ENCODE data around the gene ADAMTS8.

ADAMTS8 gene

GRCh38 chr11:130402570-130402969 lies 25.8 kb downstream of the ADAMTS8 start:
- Histone ChIP-seq H3K4me1 (ENCODE audit: insufficient read depth, low read length) (no peaks in the 10 kb centered on the region), H3K27me3 (ENCODE audit: insufficient read depth, low read length) (peaks cover 6% of the 10 kb centered on the region), H2AFZ (ENCODE audit: low read depth, low read length) (no peak overlapping the region), H3K9me3 (ENCODE audit: low read length) (no peaks in the 10 kb centered on the region), H3K4me3 (ENCODE audit: low read length) (no peak overlapping the region), H3K36me3 (ENCODE audit: insufficient read depth, low read length) (no peaks in the 10 kb centered on the region)

GRCh38 chr11:130400781-130401483 lies 27.5 kb downstream of the ADAMTS8 start:
- Histone ChIP-seq H3K4me3 (ENCODE audit: low read length) (no peak overlapping the region), H3K36me3 (ENCODE audit: insufficient read depth, low read length) (no peaks in the 10 kb centered on the region), H3K9me3 (ENCODE audit: low read length) (no peaks in the 10 kb centered on the region), H3K4me1 (ENCODE audit: insufficient read depth, low read length) (no peaks in the 10 kb centered on the region), H3K27me3 (ENCODE audit: insufficient read depth, low read length) (peaks cover 6% of the 10 kb centered on the region), H2AFZ (ENCODE audit: low read depth, low read length) (no peak overlapping the region)

GRCh38 chr11:130399196-130399595 lies 29.2 kb downstream of the ADAMTS8 start:
- H3K27me3 ChIP-seq (ENCODE audit: insufficient read depth, low read length) = peaks cover 6% of the 10 kb centered on the region
- no peak overlapping the region for H3K4me3 ChIP-seq (ENCODE audit: low read length)
- H3K4me1 ChIP-seq (ENCODE audit: insufficient read depth, low read length) = peaks cover 12% of the 10 kb centered on the region
- H3K9me3 ChIP-seq (ENCODE audit: low read length) = no peaks in the 10 kb centered on the region
- H2AFZ ChIP-seq (ENCODE audit: low read depth, low read length) = no peak overlapping the region
- no peaks in the 10 kb centered on the region for H3K36me3 ChIP-seq (ENCODE audit: insufficient read depth, low read length)

- H3K27me3 ChIP-seq (ENCODE audit: insufficient read depth, low read length) = peaks cover 2% of the 10 kb centered on the region
- no peak overlapping the region for H2AFZ ChIP-seq (ENCODE audit: low read depth, low read length)
- no peaks in the 10 kb centered on the region for H3K9me3 ChIP-seq (ENCODE audit: low read length)
- H3K36me3 ChIP-seq (ENCODE audit: insufficient read depth, low read length) = no peaks in the 10 kb centered on the region
- no peak overlapping the region for H3K4me3 ChIP-seq (ENCODE audit: low read length)
- peaks cover 17% of the 10 kb centered on the region for H3K4me1 ChIP-seq (ENCODE audit: insufficient read depth, low read length)
These were observed 30.6 kb downstream of the ADAMTS8 start for GRCh38 chr11:130397780-130398179.

GRCh38 chr11:130396965-130397364 lies 31.4 kb downstream of the ADAMTS8 start:
- Histone ChIP-seq H3K4me1 (ENCODE audit: insufficient read depth, low read length) (peaks cover 18% of the 10 kb centered on the region), H3K36me3 (ENCODE audit: insufficient read depth, low read length) (no peaks in the 10 kb centered on the region), H3K4me3 (ENCODE audit: low read length) (no peak overlapping the region), H2AFZ (ENCODE audit: low read depth, low read length) (no peak overlapping the region), H3K9me3 (ENCODE audit: low read length) (no peaks in the 10 kb centered on the region), H3K27me3 (ENCODE audit: insufficient read depth, low read length) (peaks cover 2% of the 10 kb centered on the region)

GRCh38 chr11:130394615-130395014 lies 33.8 kb downstream of the ADAMTS8 start:
- H3K36me3 ChIP-seq (ENCODE audit: insufficient read depth, low read length) = no peaks in the 10 kb centered on the region
- no peak overlapping the region for H2AFZ ChIP-seq (ENCODE audit: low read depth, low read length)
- H3K27me3 ChIP-seq (ENCODE audit: insufficient read depth, low read length) = no peaks in the 10 kb centered on the region
- H3K4me1 ChIP-seq (ENCODE audit: insufficient read depth, low read length) = peaks cover 23% of the 10 kb centered on the region
- H3K4me3 ChIP-seq (ENCODE audit: low read length) = no peak overlapping the region
- H3K9me3 ChIP-seq (ENCODE audit: low read length) = no peaks in the 10 kb centered on the region

- Histone ChIP-seq H3K4me1 (ENCODE audit: insufficient read depth, low read length) (peaks cover 23% of the 10 kb centered on the region), H3K9me3 (ENCODE audit: low read length) (no peaks in the 10 kb centered on the region), H3K4me3 (ENCODE audit: low read length) (no peak overlapping the region), H3K36me3 (ENCODE audit: insufficient read depth, low read length) (no peaks in the 10 kb centered on the region), H3K27me3 (ENCODE audit: insufficient read depth, low read length) (no peaks in the 10 kb centered on the region), H2AFZ (ENCODE audit: low read depth, low read length) (no peak overlapping the region)
These were observed 36.7 kb downstream of the ADAMTS8 start for GRCh38 chr11:130391711-130392110.

GRCh38 chr11:130390071-130390758 lies 38.2 kb downstream of the ADAMTS8 start:
- Histone ChIP-seq H3K4me3 (ENCODE audit: low read length) (no peak overlapping the region), H3K36me3 (ENCODE audit: insufficient read depth, low read length) (no peaks in the 10 kb centered on the region), H3K4me1 (ENCODE audit: insufficient read depth, low read length) (peaks cover 21% of the 10 kb centered on the region), H2AFZ (ENCODE audit: low read depth, low read length) (no peak overlapping the region), H3K27me3 (ENCODE audit: insufficient read depth, low read length) (no peaks in the 10 kb centered on the region), H3K9me3 (ENCODE audit: low read length) (no peaks in the 10 kb centered on the region)

- Histone ChIP-seq H3K27me3 (ENCODE audit: insufficient read depth, low read length) (no peaks in the 10 kb centered on the region), H2AFZ (ENCODE audit: low read depth, low read length) (no peak overlapping the region), H3K9me3 (ENCODE audit: low read length) (no peaks in the 10 kb centered on the region), H3K4me3 (ENCODE audit: low read length) (no peak overlapping the region), H3K36me3 (ENCODE audit: insufficient read depth, low read length) (no peaks in the 10 kb centered on the region), H3K4me1 (ENCODE audit: insufficient read depth, low read length) (peaks cover 14% of the 10 kb centered on the region)
These were observed 39.0 kb downstream of the ADAMTS8 start for GRCh38 chr11:130389335-130389935.

- no peaks in the 10 kb centered on the region for H3K9me3 ChIP-seq (ENCODE audit: low read length)
- no peaks in the 10 kb centered on the region for H3K27me3 ChIP-seq (ENCODE audit: insufficient read depth, low read length)
- no peaks in the 10 kb centered on the region for H3K36me3 ChIP-seq (ENCODE audit: insufficient read depth, low read length)
- H2AFZ ChIP-seq (ENCODE audit: low read depth, low read length) = no peak overlapping the region
- peaks cover 10% of the 10 kb centered on the region for H3K4me1 ChIP-seq (ENCODE audit: insufficient read depth, low read length)
- no peak overlapping the region for H3K4me3 ChIP-seq (ENCODE audit: low read length)
These were observed 39.7 kb downstream of the ADAMTS8 start for GRCh38 chr11:130388607-130389205.

GRCh38 chr11:130386056-130386455 lies 42.4 kb downstream of the ADAMTS8 start:
- Histone ChIP-seq H3K9me3 (ENCODE audit: low read length) (no peaks in the 10 kb centered on the region), H3K36me3 (ENCODE audit: insufficient read depth, low read length) (no peaks in the 10 kb centered on the region), H3K4me3 (ENCODE audit: low read length) (no peak overlapping the region), H2AFZ (ENCODE audit: low read depth, low read length) (no peak overlapping the region), H3K27me3 (ENCODE audit: insufficient read depth, low read length) (no peaks in the 10 kb centered on the region), H3K4me1 (ENCODE audit: insufficient read depth, low read length) (peaks cover 11% of the 10 kb centered on the region)

GRCh38 chr11:130383344-130384211 lies 44.8 kb downstream of the ADAMTS8 start:
- no peak overlapping the region for H2AFZ ChIP-seq (ENCODE audit: low read depth, low read length)
- H3K27me3 ChIP-seq (ENCODE audit: insufficient read depth, low read length) = no peaks in the 10 kb centered on the region
- no peaks in the 10 kb centered on the region for H3K9me3 ChIP-seq (ENCODE audit: low read length)
- no peak overlapping the region for H3K4me3 ChIP-seq (ENCODE audit: low read length)
- H3K36me3 ChIP-seq (ENCODE audit: insufficient read depth, low read length) = no peaks in the 10 kb centered on the region
- H3K4me1 ChIP-seq (ENCODE audit: insufficient read depth, low read length) = peaks cover 11% of the 10 kb centered on the region
